CD14-positive monocyte (primary cell): ENCODE data around the gene ARID4B. TPM values are rescaled to one million over a fixed set of nuclear protein-coding genes. Genes with fewer than 3 reads are reported as not detected.
A peak's percentile ranks its signal among the peaks of the same experiment; 100 is the strongest.

Experiments used
- DNase-seq, 3 donors: peaks; one replicate each; pipeline ENCODE4 v3.0.0-alpha.2; 2011 to 2022
- H2AFZ ChIP-seq: 2 replicates; pipeline ENCODE4 v1.6.0; 2012; ENCODE audit warnings: mild to moderate bottlenecking, low read depth, low read length, inconsistent platforms; ENCODE audit not compliant: insufficient read depth, poor library complexity, severe bottlenecking
- H3K27ac ChIP-seq, 2 donors: 1 replicate in 1 of 2; 2 replicates in 1 of 2; pipeline ENCODE4 v1.5.1; 2012 to 2013; ENCODE audit warnings: low read length in 2 of 2, control low read depth in 1 of 2, inconsistent platforms in 1 of 2, low read depth in 1 of 2, mild to moderate bottlenecking in 1 of 2
- H3K27me3 ChIP-seq, 2 donors: one replicate each; pipeline versions ENCODE4 v1.6.0 to v1.6.1; 2011 to 2013; ENCODE audit warnings: low read length in 2 of 2; ENCODE audit not compliant: control insufficient read depth in 2 of 2, insufficient read depth in 2 of 2
- H3K36me3 ChIP-seq, 2 donors: replicated peaks in 1 of 2; 1 replicate in 1 of 2; 2 replicates in 1 of 2; pipeline versions ENCODE4 v1.5.1 to v1.6.1; 2012 to 2013; ENCODE audit warnings: low read length in 2 of 2, control low read depth in 1 of 2, inconsistent platforms in 1 of 2, mild to moderate bottlenecking in 1 of 2; ENCODE audit not compliant: insufficient read depth in 2 of 2, control insufficient read depth in 1 of 2
- H3K4me1 ChIP-seq, 2 donors: 1 replicate in 1 of 2; 2 replicates in 1 of 2; pipeline versions ENCODE4 v1.5.1 to v1.6.1; 2012 to 2013; ENCODE audit warnings: low read length in 2 of 2, control low read depth in 1 of 2, inconsistent platforms in 1 of 2, mild to moderate bottlenecking in 1 of 2, moderate library complexity in 1 of 2; ENCODE audit not compliant: insufficient read depth in 2 of 2, control insufficient read depth in 1 of 2
- H3K4me2 ChIP-seq: replicated peaks from 2 replicates; pipeline ENCODE3; 2012; ENCODE audit warnings: low read length, moderate library complexity, mild to moderate bottlenecking; ENCODE audit not compliant: poor library complexity, severe bottlenecking; ENCODE audit errors: extremely low read depth
- H3K4me3 ChIP-seq, 3 experiments: fragments of 200-600 bp in 1 of 3; sonication (generic) in 1 of 3; replicated peaks in 1 of 3; 1 replicate in 2 of 3; 2 replicates in 1 of 3; pipeline ENCODE4 v1.5.1; 2011 to 2013; ENCODE audit warnings: low read length in 3 of 3, mild to moderate bottlenecking in 3 of 3, control low read depth in 2 of 3, low read depth in 2 of 3, inconsistent platforms in 1 of 3, moderate library complexity in 1 of 3
- H3K79me2 ChIP-seq: 2 replicates; pipeline ENCODE4 v1.6.0; 2012; ENCODE audit warnings: mild to moderate bottlenecking, control low read depth, inconsistent platforms, low read length, moderate library complexity; ENCODE audit not compliant: insufficient read depth
- H3K9ac ChIP-seq: 2 replicates; pipeline ENCODE4 v1.6.0; 2017; ENCODE audit warnings: low read length, mild to moderate bottlenecking; ENCODE audit not compliant: insufficient read depth, poor library complexity, severe bottlenecking
- H3K9me3 ChIP-seq, 2 donors: replicated peaks in 1 of 2; 1 replicate in 1 of 2; 2 replicates in 1 of 2; pipeline versions ENCODE4 v1.5.1 to v1.6.1; 2012 to 2013; ENCODE audit warnings: low read length in 2 of 2, control low read depth in 1 of 2; ENCODE audit not compliant: control insufficient read depth in 1 of 2, insufficient read depth in 1 of 2
- H4K20me1 ChIP-seq: 2 replicates; pipeline ENCODE4 v1.6.0; 2012; ENCODE audit warnings: mild to moderate bottlenecking, low read length, control low read depth, moderate library complexity; ENCODE audit not compliant: insufficient read depth
- H3K27ac Mint-ChIP-seq, 7 donors: one replicate each; pipeline ENCODE4 v1.8.0; 2020; ENCODE audit warnings: mild to moderate bottlenecking in 7 of 7, mixed read lengths in 7 of 7, moderate library complexity in 6 of 7, inconsistent platforms in 2 of 7
- H3K27me3 Mint-ChIP-seq, 3 donors: one replicate each; pipeline ENCODE4 v1.8.0; 2021 to 2022; ENCODE audit warnings: low read depth in 3 of 3, mild to moderate bottlenecking in 3 of 3, mixed read lengths in 3 of 3, moderate library complexity in 3 of 3, inconsistent platforms in 1 of 3
- H3K36me3 Mint-ChIP-seq, 2 donors: one replicate each; pipeline ENCODE4 v1.8.0; 2020; ENCODE audit warnings: mixed read lengths in 2 of 2, inconsistent platforms in 1 of 2, mild to moderate bottlenecking in 1 of 2
- H3K4me1 Mint-ChIP-seq: one replicate; pipeline ENCODE4 v1.8.0; 2020; ENCODE audit warnings: mild to moderate bottlenecking, mixed read lengths
- H3K4me3 Mint-ChIP-seq, 2 donors: one replicate each; pipeline ENCODE4 v1.8.0; 2020; ENCODE audit warnings: mild to moderate bottlenecking in 2 of 2, mixed read lengths in 2 of 2, moderate library complexity in 1 of 2
- H3K9me3 Mint-ChIP-seq, 7 donors: one replicate each; pipeline ENCODE4 v1.8.0; 2020 to 2022; ENCODE audit warnings: mixed read lengths in 7 of 7, mild to moderate bottlenecking in 6 of 7, moderate library complexity in 6 of 7, inconsistent platforms in 2 of 7
- CTCF ChIP-seq: fragments of 200-600 bp; IDR thresholded peaks from one replicate; pipeline ENCODE4 v1.8.0; 2022; ENCODE audit warnings: antibody characterized with exemption, mild to moderate bottlenecking
- WGBS: methylation state at CpG from one replicate; pipeline ENCODE4 v1.1.5; 2013; ENCODE audit warnings: missing lambda C conversion rate; ENCODE audit not compliant: insufficient coverage; 5-methylcytosine and 5-hydroxymethylcytosine counted together
- intact Hi-C, 2 donors: fragments of 100-400 bp; cut with micrococcal nuclease; formaldehyde crosslinking; loops; one replicate each; pipeline versions ENCODE4 v1.15.0 to v1.15.1; 2023
- polyA plus RNA-seq, 3 donors: library from polyadenylated mRNA; depleted of rRNA in 1 of 3; unstranded in 2 of 3; stranded (reverse) in 1 of 3; fragments of 300-500 nt in 2 of 3; fragments of >200 nt in 1 of 3; fragmentation: Illumina TruSeq in 2 of 3; gene quantifications; 1 replicate in 2 of 3; 2 replicates in 1 of 3; pipeline ENCODE4 v1.2.3, GENCODE V29; 2012 to 2021

Gene ARID4B
- polyA plus RNA-seq, 3 donors = 9.3 to 15.4 (median 11.1) TPM

DNA sequence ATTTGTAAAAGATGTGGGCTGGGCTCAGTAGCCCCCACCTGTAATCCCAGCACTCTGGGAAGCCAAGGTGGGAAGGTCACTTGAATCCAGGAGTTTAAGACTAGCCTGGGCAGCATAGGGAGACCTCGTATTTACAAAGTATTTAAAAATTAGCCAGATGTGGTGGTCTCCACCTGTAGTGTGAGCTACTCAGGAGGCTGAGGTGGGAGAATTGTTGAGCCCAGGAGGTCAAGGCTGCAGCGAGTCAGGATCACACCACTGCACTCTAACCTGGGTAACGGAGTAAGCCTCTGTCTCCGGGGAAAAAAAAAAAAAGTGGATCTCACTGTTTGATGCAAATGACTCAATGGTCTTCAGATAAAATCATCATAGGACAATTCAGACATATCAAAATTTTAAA, 89.4 kb downstream of the ARID4B start:
- no peak overlapping the region for H3K27ac ChIP-seq
- no peak overlapping the region for H3K9ac ChIP-seq
- intact Hi-C loops = no loop called here
- no peak overlapping the region for H3K4me3 Mint-ChIP-seq
- H3K4me1 ChIP-seq = no peaks in the 10 kb centered on the region
- no peak overlapping the region for H3K4me3 ChIP-seq
- peaks cover 4% of the 10 kb centered on the region for H3K4me1 Mint-ChIP-seq
- H3K9me3 Mint-ChIP-seq = no peaks in the 10 kb centered on the region
- H3K27me3 Mint-ChIP-seq = no peaks in the 10 kb centered on the region
- H2AFZ ChIP-seq = no peak overlapping the region
- H3K36me3 ChIP-seq = peaks cover 58 to 74% of the 10 kb centered on the region in 2 donors
- peaks cover 4% of the 10 kb centered on the region for H3K79me2 ChIP-seq
- DNase-seq = no peak
- H3K27ac Mint-ChIP-seq = peak overlapping the region in 1 of 7 donors; percentile 55
- H3K9me3 ChIP-seq = no peaks in the 10 kb centered on the region
- WGBS = no CpG with 5 or more reads among the region's 4 CpGs
- H3K36me3 Mint-ChIP-seq = peaks cover 40 to 62% of the 10 kb centered on the region in 2 donors
- no peak for TF ChIP-seq CTCF
- H3K4me2 ChIP-seq = no peak overlapping the region
- H3K27me3 ChIP-seq = no peaks in the 10 kb centered on the region
- peaks cover 16% of the 10 kb centered on the region for H4K20me1 ChIP-seq

- H3K36me3 Mint-ChIP-seq = peaks cover 49 to 78% of the 10 kb centered on the region in 2 donors
- Histone ChIP-seq H3K9ac (no peak overlapping the region), H3K4me3 (no peak overlapping the region), H2AFZ (no peak overlapping the region), H3K36me3 (peaks cover 64 to 87% of the 10 kb centered on the region in 2 donors), H3K27me3 (no peaks in the 10 kb centered on the region), H3K4me2 (no peak overlapping the region), H3K27ac (no peak overlapping the region), H3K4me1 (no peaks in the 10 kb centered on the region), H3K79me2 (no peaks in the 10 kb centered on the region), H3K9me3 (no peaks in the 10 kb centered on the region), H4K20me1 (peaks cover 9% of the 10 kb centered on the region)
- WGBS = no CpG with 5 or more reads among the region's 5 CpGs
- no peaks in the 10 kb centered on the region for H3K9me3 Mint-ChIP-seq
- DNase-seq = no peak
- H3K27ac Mint-ChIP-seq = peak overlapping the region in 1 of 7 donors; percentile 55
- peaks cover 4% of the 10 kb centered on the region for H3K4me1 Mint-ChIP-seq
- no peaks in the 10 kb centered on the region for H3K27me3 Mint-ChIP-seq
- H3K4me3 Mint-ChIP-seq = no peak overlapping the region
- intact Hi-C loops = no loop called here
- no peak for TF ChIP-seq CTCF
Observed at GRCh38 chr1:235236128-235236527, 91.9 kb downstream of the ARID4B start.
